Colonic mucosa (tissue), 4 donors: ENCODE data around the gene PPP1R7. TPM values are rescaled to one million over a fixed set of nuclear protein-coding genes. Genes with fewer than 3 reads are reported as not detected.

ENCODE experiments used
- DNase-seq: peaks from one replicate; pipeline ENCODE4 v3.0.0-alpha.2; 2020
- H3K27ac ChIP-seq: fragments of 200-600 bp; one replicate; pipeline ENCODE4 v1.8.0; 2021
- H3K27me3 ChIP-seq: fragments of 200-600 bp; one replicate; pipeline ENCODE4 v1.8.0; 2021
- H3K36me3 ChIP-seq: fragments of 200-600 bp; one replicate; pipeline ENCODE4 v1.8.0; 2021
- H3K4me1 ChIP-seq: fragments of 200-600 bp; one replicate; pipeline ENCODE4 v1.8.0; 2021; ENCODE audit warnings: mild to moderate bottlenecking
- H3K4me3 ChIP-seq: fragments of 200-600 bp; one replicate; pipeline ENCODE4 v1.8.0; 2021
- H3K9ac ChIP-seq, 2 donors: one replicate each; pipeline ENCODE4 v1.7.0; 2013; ENCODE audit warnings: control low read depth in 2 of 2, low read depth in 2 of 2, low read length in 2 of 2
- H3K9me3 ChIP-seq: fragments of 200-600 bp; one replicate; pipeline ENCODE4 v1.8.0; 2021
- CTCF ChIP-seq: fragments of 200-600 bp; IDR thresholded peaks from one replicate; pipeline ENCODE4 v1.8.0; 2022; ENCODE audit warnings: antibody characterized with exemption, mild to moderate bottlenecking
- intact Hi-C: fragments of 100-400 bp; cut with DNase I; formaldehyde crosslinking; loops from one replicate; pipeline ENCODE4 v1.14.1; 2022
- total RNA-seq, 2 donors: library from RNA; stranded (reverse); fragmentation: NEBNext Ultra II Directional in 1 of 2; extraction: Animal tissue kit (Norgen Biotek cat#: 25700) in 1 of 2; gene quantifications; one replicate each; pipeline ENCODE4 v1.2.1, GENCODE V29; 2021
- donor health status: healthy.
- donor health status: DM: no; HTN: no; CAD: no.
- donor health status: DM: no; HTN: no; CAD: no.

The PPP1R7 gene
- total RNA-seq, 2 donors from 2014 or later, result 74.7 to 77.8 TPM

GRCh38 chr2:241218131-241219029 lies 68.1 kb downstream of the PPP1R7 start:
- H3K4me3 ChIP-seq, result peak overlapping the region; percentile 50
- no peak for TF ChIP-seq CTCF
- H3K27ac ChIP-seq, result no peak overlapping the region
- no peaks in the 10 kb centered on the region for H3K4me1 ChIP-seq
- intact Hi-C loops, result no loop called here
- H3K36me3 ChIP-seq, result no peaks in the 10 kb centered on the region
- peak; percentile 34 for DNase-seq
- H3K27me3 ChIP-seq, result no peaks in the 10 kb centered on the region
- no peak overlapping the region for H3K9ac ChIP-seq
- H3K9me3 ChIP-seq, result no peaks in the 10 kb centered on the region

DNA sequence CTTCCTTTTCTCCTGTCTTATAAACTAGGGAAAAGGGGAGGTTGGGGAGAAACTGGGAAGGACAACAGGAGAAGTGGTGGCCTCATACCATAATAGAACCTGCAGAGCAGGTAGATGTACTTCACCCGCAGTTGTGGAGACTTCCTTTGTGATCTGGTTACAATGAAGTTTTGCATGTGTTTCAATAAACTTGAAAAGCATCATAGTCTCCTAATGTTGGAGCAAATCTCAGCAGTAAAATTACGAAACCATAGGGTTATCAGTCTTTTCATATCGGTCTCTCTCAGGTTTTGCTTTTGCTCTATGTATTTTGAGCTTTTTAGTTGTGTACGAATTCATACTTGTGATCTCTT lies 68.7 kb downstream of the PPP1R7 start:
- Histone ChIP-seq H3K9me3 (no peaks in the 10 kb centered on the region), H3K27me3 (no peaks in the 10 kb centered on the region), H3K4me1 (no peaks in the 10 kb centered on the region), H3K4me3 (peak overlapping the region; percentile 50), H3K9ac (no peak overlapping the region), H3K36me3 (no peaks in the 10 kb centered on the region), H3K27ac (no peak overlapping the region)
- intact Hi-C loops, result no loop called here
- TF ChIP-seq CTCF, result no peak
- no peak for DNase-seq

- no peaks in the 10 kb centered on the region for H3K4me1 ChIP-seq
- intact Hi-C loops, result no loop called here
- H3K9me3 ChIP-seq, result no peaks in the 10 kb centered on the region
- no peaks in the 10 kb centered on the region for H3K27me3 ChIP-seq
- DNase-seq, result no peak
- H3K36me3 ChIP-seq, result no peaks in the 10 kb centered on the region
- H3K27ac ChIP-seq, result no peak overlapping the region
- no peak overlapping the region for H3K4me3 ChIP-seq
- no peak for TF ChIP-seq CTCF
- H3K9ac ChIP-seq, result no peak overlapping the region
These were observed 69.6 kb downstream of the PPP1R7 start for GRCh38 chr2:241219856-241220356.

DNA sequence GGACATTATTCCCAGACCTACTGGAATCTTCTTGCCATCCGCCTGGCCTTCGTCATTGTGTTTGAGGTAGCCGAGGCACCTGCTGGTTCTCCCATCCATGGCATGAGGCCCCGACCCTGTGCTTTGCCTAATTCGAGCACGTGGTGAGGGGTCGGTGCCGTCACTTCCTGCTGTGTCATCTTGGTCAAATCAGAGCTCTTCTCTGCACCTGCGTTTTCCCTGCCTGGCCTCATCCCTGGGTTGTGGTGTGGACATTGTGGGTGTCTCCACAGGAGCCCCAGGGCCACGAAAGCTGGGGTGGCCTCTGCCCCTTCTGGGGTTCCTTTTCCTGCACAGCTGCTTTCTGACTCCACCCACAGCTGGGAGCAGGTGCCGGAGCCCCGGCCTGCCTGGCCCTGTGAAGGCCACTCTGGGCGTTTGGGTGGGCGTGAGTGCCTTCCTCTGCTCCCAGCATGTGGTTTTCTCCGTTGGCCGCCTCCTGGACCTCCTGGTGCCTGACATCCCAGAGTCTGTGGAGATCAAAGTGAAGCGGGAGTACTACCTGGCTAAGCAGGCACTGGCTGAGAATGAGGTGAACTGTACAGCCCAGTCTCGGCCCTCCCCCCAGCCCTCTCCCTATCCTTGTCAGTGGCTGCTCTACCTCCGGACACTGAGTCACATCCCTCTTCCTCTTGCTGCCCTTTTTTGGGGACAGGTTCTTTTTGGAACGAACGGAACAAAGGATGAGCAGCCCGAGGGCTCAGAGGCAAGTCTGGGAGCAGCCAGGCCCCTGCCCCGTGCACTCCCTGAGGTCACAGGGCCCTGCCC lies 73.1 kb downstream of the PPP1R7 start:
- Histone ChIP-seq H3K36me3 (no peaks in the 10 kb centered on the region), H3K9ac (no peak overlapping the region), H3K4me1 (no peaks in the 10 kb centered on the region), H3K4me3 (no peak overlapping the region), H3K27me3 (no peaks in the 10 kb centered on the region), H3K27ac (no peak overlapping the region), H3K9me3 (no peaks in the 10 kb centered on the region)
- no peak for TF ChIP-seq CTCF
- intact Hi-C loops, result no loop called here
- no peak for DNase-seq

GRCh38 chr2:241224018-241224850 lies 74.0 kb downstream of the PPP1R7 start:
- peaks cover 1% of the 10 kb centered on the region for H3K36me3 ChIP-seq
- no peaks in the 10 kb centered on the region for H3K4me1 ChIP-seq
- H3K9me3 ChIP-seq, result no peaks in the 10 kb centered on the region
- no peaks in the 10 kb centered on the region for H3K27me3 ChIP-seq
- no peak for DNase-seq
- intact Hi-C loops, result no loop called here
- no peak overlapping the region for H3K4me3 ChIP-seq
- H3K27ac ChIP-seq, result no peak overlapping the region
- no peak for TF ChIP-seq CTCF
- no peak overlapping the region for H3K9ac ChIP-seq
